Measurements from ENCODE around the gene CLTA. TPM values are rescaled to one million over a fixed set of nuclear protein-coding genes. Genes with fewer than 3 reads are reported as not detected.

Gene CLTA
- polyA plus RNA-seq, 1 donor (not counting 4 experiments of a cell fraction or from before 2014, with no cell fraction given), result 325 TPM

GRCh38 chr9:36207016-36207415 lies 16.3 kb downstream of the CLTA start:
- H3K4me2 ChIP-seq (ENCODE audit: control insufficient read depth, extremely low read depth, insufficient read depth, low read depth, low read length), result no peak overlapping the region
- no peak overlapping the region for H2AFZ ChIP-seq (ENCODE audit: control insufficient read depth, low read length)
- no peak overlapping the region for H3K27ac ChIP-seq (ENCODE audit: control insufficient read depth, insufficient read depth, low read length)
- H3K36me3 ChIP-seq (ENCODE audit: control insufficient read depth in 2 of 2, extremely low read depth in 1 of 2, insufficient read depth in 2 of 2, low read length in 2 of 2), result peaks cover 56 to 74% of the 10 kb centered on the region in 2 experiments
- no peak overlapping the region for H3K4me3 ChIP-seq (ENCODE audit: control insufficient read depth in 2 of 3, extremely low read depth in 1 of 3, insufficient read depth in 2 of 3, low read depth in 1 of 3, low read length in 3 of 3)
- DNase-seq (ENCODE audit: low read depth, low spot score) (no peak), FAIRE-seq (no peak)
- no peaks in the 10 kb centered on the region for H3K9me1 ChIP-seq (ENCODE audit: control insufficient read depth, extremely low read depth, insufficient read depth, low read length)
- H3K27me3 ChIP-seq (ENCODE audit: control insufficient read depth, extremely low read depth, insufficient read depth, low read length), result no peaks in the 10 kb centered on the region
- peaks cover 17% of the 10 kb centered on the region for H4K20me1 ChIP-seq (ENCODE audit: control insufficient read depth, extremely low read depth, insufficient read depth, low read length)
- dilution Hi-C loops (cut with MboI; ENCODE audit: extremely low pct_ligation_motif_present, low sequenced_read_pairs), result no loop called here
- TF ChIP-seq EZH2 (IDR thresholded peaks at IDR 0.05; ENCODE audit: low read length), result no peak
- TF ChIP-seq, protein P1, sequence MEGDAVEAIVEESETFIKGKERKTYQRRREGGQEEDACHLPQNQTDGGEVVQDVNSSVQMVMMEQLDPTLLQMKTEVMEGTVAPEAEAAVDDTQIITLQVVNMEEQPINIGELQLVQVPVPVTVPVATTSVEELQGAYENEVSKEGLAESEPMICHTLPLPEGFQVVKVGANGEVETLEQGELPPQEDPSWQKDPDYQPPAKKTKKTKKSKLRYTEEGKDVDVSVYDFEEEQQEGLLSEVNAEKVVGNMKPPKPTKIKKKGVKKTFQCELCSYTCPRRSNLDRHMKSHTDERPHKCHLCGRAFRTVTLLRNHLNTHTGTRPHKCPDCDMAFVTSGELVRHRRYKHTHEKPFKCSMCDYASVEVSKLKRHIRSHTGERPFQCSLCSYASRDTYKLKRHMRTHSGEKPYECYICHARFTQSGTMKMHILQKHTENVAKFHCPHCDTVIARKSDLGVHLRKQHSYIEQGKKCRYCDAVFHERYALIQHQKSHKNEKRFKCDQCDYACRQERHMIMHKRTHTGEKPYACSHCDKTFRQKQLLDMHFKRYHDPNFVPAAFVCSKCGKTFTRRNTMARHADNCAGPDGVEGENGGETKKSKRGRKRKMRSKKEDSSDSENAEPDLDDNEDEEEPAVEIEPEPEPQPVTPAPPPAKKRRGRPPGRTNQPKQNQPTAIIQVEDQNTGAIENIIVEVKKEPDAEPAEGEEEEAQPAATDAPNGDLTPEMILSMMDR (optimal IDR thresholded peaks at IDR 0.05 in 1 of 3, IDR thresholded peaks at IDR 0.05 in 1 of 3, conservative IDR thresholded peaks at IDR 0.05 in 1 of 3; ENCODE audit: extremely low read depth in 1 of 3, insufficient read depth in 2 of 3, low read length in 3 of 3), result no peak
- no peaks in the 10 kb centered on the region for H3K4me1 ChIP-seq (ENCODE audit: control insufficient read depth, extremely low read depth, insufficient read depth, low read length)
- no peaks in the 10 kb centered on the region for H3K9me3 ChIP-seq (ENCODE audit: control insufficient read depth, low read depth, low read length)
- peaks cover 76% of the 10 kb centered on the region for H3K79me2 ChIP-seq (ENCODE audit: control insufficient read depth, insufficient read depth, low read length)
- H3K9ac ChIP-seq (ENCODE audit: control insufficient read depth, extremely low read depth, insufficient read depth, low read length), result no peak overlapping the region

DNA sequence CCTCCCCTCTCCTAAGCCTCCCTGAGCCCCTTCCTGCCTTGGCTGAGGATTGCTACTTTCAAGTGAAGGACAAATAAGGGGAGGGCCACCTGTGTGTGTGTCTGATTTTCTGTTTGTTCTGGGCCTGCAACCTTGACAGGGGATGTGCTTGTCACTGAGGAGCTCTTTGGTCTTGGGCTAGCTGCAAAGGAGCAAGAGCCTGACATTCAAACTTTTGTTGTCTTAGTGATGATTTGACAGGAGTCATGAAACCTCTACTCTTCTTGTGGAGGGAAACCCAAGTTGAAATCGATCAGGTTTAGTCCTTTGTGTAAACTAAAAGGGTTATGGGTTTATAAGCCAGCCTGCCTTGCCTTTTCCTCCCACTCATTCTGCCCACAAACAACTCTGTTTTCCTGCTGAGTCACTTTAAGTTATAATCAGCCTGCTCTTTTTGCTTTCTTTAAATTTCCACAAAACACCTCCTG lies 16.9 kb downstream of the CLTA start:
- H4K20me1 ChIP-seq (ENCODE audit: control insufficient read depth, extremely low read depth, insufficient read depth, low read length), result peaks cover 17% of the 10 kb centered on the region
- H3K27ac ChIP-seq (ENCODE audit: control insufficient read depth, insufficient read depth, low read length), result no peak overlapping the region
- H3K79me2 ChIP-seq (ENCODE audit: control insufficient read depth, insufficient read depth, low read length), result peaks cover 80% of the 10 kb centered on the region
- no peaks in the 10 kb centered on the region for H3K4me1 ChIP-seq (ENCODE audit: control insufficient read depth, extremely low read depth, insufficient read depth, low read length)
- H3K9ac ChIP-seq (ENCODE audit: control insufficient read depth, extremely low read depth, insufficient read depth, low read length), result no peak overlapping the region
- no peak overlapping the region for H2AFZ ChIP-seq (ENCODE audit: control insufficient read depth, low read length)
- H3K4me2 ChIP-seq (ENCODE audit: control insufficient read depth, extremely low read depth, insufficient read depth, low read depth, low read length), result no peak overlapping the region
- no peaks in the 10 kb centered on the region for H3K9me3 ChIP-seq (ENCODE audit: control insufficient read depth, low read depth, low read length)
- TF ChIP-seq, protein P1 (optimal IDR thresholded peaks at IDR 0.05 in 1 of 3, IDR thresholded peaks at IDR 0.05 in 1 of 3, conservative IDR thresholded peaks at IDR 0.05 in 1 of 3; ENCODE audit: extremely low read depth in 1 of 3, insufficient read depth in 2 of 3, low read length in 3 of 3), result no peak
- no peak for TF ChIP-seq EZH2 (IDR thresholded peaks at IDR 0.05; ENCODE audit: low read length)
- H3K36me3 ChIP-seq (ENCODE audit: control insufficient read depth in 2 of 2, extremely low read depth in 1 of 2, insufficient read depth in 2 of 2, low read length in 2 of 2), result peaks cover 56 to 74% of the 10 kb centered on the region in 2 experiments
- no peak for FAIRE-seq
- DNase-seq (ENCODE audit: low read depth, low spot score), result no peak
- H3K4me3 ChIP-seq (ENCODE audit: control insufficient read depth in 2 of 3, extremely low read depth in 1 of 3, insufficient read depth in 2 of 3, low read depth in 1 of 3, low read length in 3 of 3), result no peak overlapping the region
- no peaks in the 10 kb centered on the region for H3K27me3 ChIP-seq (ENCODE audit: control insufficient read depth, extremely low read depth, insufficient read depth, low read length)
- dilution Hi-C loops (cut with MboI; ENCODE audit: extremely low pct_ligation_motif_present, low sequenced_read_pairs), result no loop called here
- H3K9me1 ChIP-seq (ENCODE audit: control insufficient read depth, extremely low read depth, insufficient read depth, low read length), result no peaks in the 10 kb centered on the region
